C1 segment of cervical spinal cord (tissue), 14 donors: ENCODE data around the gene RNF38.
"Not testable (repeated sequence)": the region's sequence is repeated elsewhere in the genome, so short reads cannot be mapped to it uniquely, and the experiment has no call there.

ENCODE experiments used
- DNase-seq, 14 donors: peaks; one replicate each; lab custom pipeline; 2025; lab: John Stamatoyannopoulos, UW

Gene RNF38

GRCh38 chr9:36407122-36407723 lies 7.2 kb upstream of the RNF38 start:
- peak in 12 of 14 donors; percentile 10 to 71 (median 36) for DNase-seq

- no peak for DNase-seq
Observed at GRCh38 chr9:36402536-36402935, 2.5 kb upstream of the RNF38 start.

- DNase-seq, result peak in 1 of 14 donors; percentile 19
Observed at GRCh38 chr9:36401897-36402480, 1.9 kb upstream of the RNF38 start.

GRCh38 chr9:36401164-36401740 lies 1.2 kb upstream of the RNF38 start:
- peak in 8 of 14 donors; percentile 72 to 97 (median 90) for DNase-seq

- peak; percentile 67 to 97 (median 88) for DNase-seq
Observed at GRCh38 chr9:36400332-36401163, 479 bp upstream of the RNF38 start.

- DNase-seq, result no peak
Observed at GRCh38 chr9:36398745-36399144, 1.3 kb downstream of the RNF38 start.

- no peak for DNase-seq
Observed at GRCh38 chr9:36396985-36397384, 3.1 kb downstream of the RNF38 start.

- no peak for DNase-seq
Observed at GRCh38 chr9:36392489-36392888, 7.6 kb downstream of the RNF38 start.

GRCh38 chr9:36389590-36389989 lies 10.5 kb downstream of the RNF38 start:
- no peak for DNase-seq

- not testable (repeated sequence) for DNase-seq
Observed at GRCh38 chr9:36386396-36386965, 13.6 kb downstream of the RNF38 start.

- DNase-seq, result no peak
Observed at GRCh38 chr9:36382484-36382883, 17.6 kb downstream of the RNF38 start.

GRCh38 chr9:36364577-36364976 lies 35.5 kb downstream of the RNF38 start:
- no peak for DNase-seq

GRCh38 chr9:36363448-36363847 lies 36.6 kb downstream of the RNF38 start:
- no peak for DNase-seq

GRCh38 chr9:36358486-36358885 lies 41.6 kb downstream of the RNF38 start:
- DNase-seq, result no peak

- DNase-seq, result no peak
Observed at GRCh38 chr9:36357639-36358038, 42.4 kb downstream of the RNF38 start.

GRCh38 chr9:36346569-36346968 lies 53.5 kb downstream of the RNF38 start:
- no peak for DNase-seq

GRCh38 chr9:36345103-36345846 lies 54.8 kb downstream of the RNF38 start:
- DNase-seq, result no peak

GRCh38 chr9:36341936-36342577 lies 58.0 kb downstream of the RNF38 start:
- no peak for DNase-seq

GRCh38 chr9:36337865-36338264 lies 62.2 kb downstream of the RNF38 start:
- peak in 1 of 14 donors; percentile 10 for DNase-seq

GRCh38 chr9:36337002-36337401 lies 63.1 kb downstream of the RNF38 start:
- no peak for DNase-seq
